Liver (tissue), 9 donors: Measurements from ENCODE around the gene OR2C3. TPM values are rescaled to one million over a fixed set of nuclear protein-coding genes. Genes with fewer than 3 reads are reported as not detected.

ENCODE experiments used
- DNase-seq: peaks from one replicate; pipeline ENCODE4 v3.0.0-alpha.2; 2017; ENCODE audit warnings: low spot score
- H3K27ac ChIP-seq, 2 donors: one replicate each; pipeline ENCODE4 v1.7.0; 2013; ENCODE audit warnings: inconsistent platforms in 2 of 2, low read length in 2 of 2, control low read depth in 1 of 2, low read depth in 1 of 2, mild to moderate bottlenecking in 1 of 2
- H3K27me3 ChIP-seq, 4 donors: one replicate each; pipeline versions ENCODE4 v1.6.1 to v1.7.0; 2013; ENCODE audit warnings: low read length in 3 of 4, inconsistent platforms in 1 of 4, mild to moderate bottlenecking in 1 of 4, moderate library complexity in 1 of 4; ENCODE audit not compliant: control insufficient read depth in 4 of 4, insufficient read depth in 4 of 4
- H3K36me3 ChIP-seq, 4 donors: one replicate each; pipeline versions ENCODE4 v1.6.1 to v1.7.0; 2013; ENCODE audit warnings: low read length in 3 of 4, mild to moderate bottlenecking in 3 of 4, low read depth in 1 of 4, moderate library complexity in 1 of 4; ENCODE audit not compliant: control insufficient read depth in 4 of 4, insufficient read depth in 3 of 4
- H3K4me1 ChIP-seq, 4 donors: one replicate each; pipeline versions ENCODE4 v1.6.1 to v1.7.0; 2013; ENCODE audit warnings: low read length in 3 of 4, mild to moderate bottlenecking in 3 of 4, moderate library complexity in 1 of 4; ENCODE audit not compliant: control insufficient read depth in 4 of 4, insufficient read depth in 4 of 4
- H3K4me3 ChIP-seq, 3 donors: one replicate each; pipeline versions ENCODE4 v1.6.1 to v1.7.0; 2013; ENCODE audit warnings: low read length in 3 of 3, control low read depth in 1 of 3, low read depth in 1 of 3, mild to moderate bottlenecking in 1 of 3
- H3K9ac ChIP-seq, 2 donors: one replicate each; pipeline ENCODE4 v1.7.0; 2013; ENCODE audit warnings: low read length in 2 of 2, mild to moderate bottlenecking in 2 of 2, moderate library complexity in 2 of 2, control low read depth in 1 of 2, low read depth in 1 of 2
- H3K9me3 ChIP-seq, 4 donors: one replicate each; pipeline versions ENCODE4 v1.6.1 to v1.7.0; 2013; ENCODE audit warnings: low read length in 3 of 4; ENCODE audit not compliant: control insufficient read depth in 4 of 4
- ATF3 ChIP-seq: IDR thresholded peaks from 2 replicates; pipeline ENCODE4 v1.6.1; 2016; ENCODE audit warnings: antibody characterized with exemption
- CTCF ChIP-seq: fragments of 150-350 bp; IDR thresholded peaks from 2 replicates; pipeline ENCODE4 v1.5.1; 2017; ENCODE audit warnings: improper control_type of control experiment, low read depth, low read length; ENCODE audit not compliant: missing input control
- EGR1 ChIP-seq, 2 donors: IDR thresholded peaks; 2 replicates each; pipeline ENCODE4 v1.6.1; 2016 to 2018; ENCODE audit warnings: antibody characterized with exemption in 2 of 2, low read depth in 2 of 2
- FOXA1 ChIP-seq: IDR thresholded peaks from 2 replicates; pipeline ENCODE4 v1.6.1; 2016; ENCODE audit warnings: antibody characterized with exemption
- FOXA2 ChIP-seq: IDR thresholded peaks from 2 replicates; pipeline ENCODE4 v1.6.1; 2016; ENCODE audit warnings: antibody characterized with exemption
- GABPA ChIP-seq, 2 donors: IDR thresholded peaks in 1 of 2; conservative IDR thresholded peaks in 1 of 2; 2 replicates each; pipeline ENCODE4 v1.6.1; 2016; ENCODE audit warnings: antibody characterized with exemption in 2 of 2, mild to moderate bottlenecking in 1 of 2, moderate library complexity in 1 of 2
- HNF4A ChIP-seq, 2 donors: conservative IDR thresholded peaks; 2 replicates each; pipeline ENCODE4 v1.6.1; 2016; ENCODE audit warnings: antibody characterized with exemption in 2 of 2, mild to moderate bottlenecking in 2 of 2
- HNF4G ChIP-seq: IDR thresholded peaks from 2 replicates; pipeline ENCODE4 v1.6.1; 2016; ENCODE audit warnings: antibody characterized with exemption
- JUND ChIP-seq, 2 donors: IDR thresholded peaks; 2 replicates each; pipeline ENCODE4 v1.6.1; 2016; ENCODE audit warnings: antibody characterized with exemption in 2 of 2
- MAX ChIP-seq: IDR thresholded peaks from 2 replicates; pipeline ENCODE4 v1.6.1; 2016; ENCODE audit warnings: antibody characterized with exemption
- NR2F2 ChIP-seq: IDR thresholded peaks from 2 replicates; pipeline ENCODE4 v1.6.1; 2016; ENCODE audit warnings: antibody characterized with exemption
- RAD21 ChIP-seq, 2 donors: IDR thresholded peaks; 2 replicates each; pipeline ENCODE4 v1.6.1; 2016; ENCODE audit warnings: antibody characterized with exemption in 2 of 2, mild to moderate bottlenecking in 2 of 2
- REST ChIP-seq: IDR thresholded peaks from 2 replicates; pipeline ENCODE4 v1.6.1; 2016; ENCODE audit warnings: antibody characterized with exemption, mild to moderate bottlenecking
- RXRA ChIP-seq, 2 donors: IDR thresholded peaks; 2 replicates each; pipeline ENCODE4 v1.6.1; 2017 to 2018; ENCODE audit warnings: antibody characterized with exemption in 2 of 2, mild to moderate bottlenecking in 1 of 2
- SP1 ChIP-seq: IDR thresholded peaks from 2 replicates; pipeline ENCODE4 v1.6.1; 2018; ENCODE audit warnings: antibody characterized with exemption, mild to moderate bottlenecking
- TAF1 ChIP-seq: conservative IDR thresholded peaks from 2 replicates; pipeline ENCODE4 v1.6.1; 2016; ENCODE audit warnings: antibody characterized with exemption, mild to moderate bottlenecking
- YY1 ChIP-seq: IDR thresholded peaks from 2 replicates; pipeline ENCODE4 v1.6.1; 2016; ENCODE audit warnings: antibody characterized with exemption, mild to moderate bottlenecking
- ZBTB33 ChIP-seq: IDR thresholded peaks from 2 replicates; pipeline ENCODE4 v1.6.1; 2016; ENCODE audit warnings: antibody characterized with exemption
- WGBS: extraction: QIAGEN DNeasy Blood & Tissue Kit; methylation state at CpG from one replicate; pipeline ENCODE4 v1.1.7; 2013; 5-methylcytosine and 5-hydroxymethylcytosine counted together
- polyA plus RNA-seq, 2 donors: library from polyadenylated mRNA; stranded (reverse) in 1 of 2; unstranded in 1 of 2; fragments of 200-250 nt in 1 of 2; fragments of >200 nt in 1 of 2; fragmentation: Nextera tagmentation in 1 of 2; extraction: Ambion mirVana in 1 of 2; gene quantifications; one replicate each; pipeline versions ENCODE4 v1.2.1 to v1.2.3, GENCODE V29; 2013 to 2015
- total RNA-seq, 2 donors: library from RNA; depleted of rRNA; stranded (reverse); fragments of >200 nt; gene quantifications; one replicate each; pipeline ENCODE4 v1.2.3, GENCODE V29; 2014
- donor health status: healthy.
- donor health status: healthy.
- donor health status: healthy.
- donor health status: healthy.
- donor health status: healthy.

The OR2C3 gene
- total and polyA plus RNA-seq, 4 donors = 0.05 TPM; not detected in 3

- no peaks in the 10 kb centered on the region for H3K4me1 ChIP-seq
- H3K27ac ChIP-seq = no peak overlapping the region
- H3K4me3 ChIP-seq = no peak overlapping the region
- no peaks in the 10 kb centered on the region for H3K9me3 ChIP-seq
- no peaks in the 10 kb centered on the region for H3K36me3 ChIP-seq
- no peak for DNase-seq
- H3K9ac ChIP-seq = no peak overlapping the region
- TF ChIP-seq RAD21 (IDR thresholded peaks at IDR 0.05) (no peak), NR2F2 (no peak), YY1 (no peak), ATF3 (no peak), FOXA2 (no peak), HNF4A (conservative IDR thresholded peaks at IDR 0.05) (no peak), EGR1 (IDR thresholded peaks at IDR 0.05; ENCODE audit: low read depth in 2 of 2) (no peak), TAF1 (no peak), ZBTB33 (no peak), FOXA1 (no peak), HNF4G (no peak), MAX (no peak), RXRA (IDR thresholded peaks at IDR 0.05) (no peak)
- 60% methylated on average over 2 of the region's 2 CpGs for WGBS
- H3K27me3 ChIP-seq = peaks cover 0 to 8% (median 1%) of the 10 kb centered on the region in 4 donors
Measured at GRCh38 chr1:247552231-247552630, 16.0 kb upstream of the OR2C3 start.

- WGBS = 54% methylated on average over 1 of the region's 1 CpG
- H3K9me3 ChIP-seq = no peaks in the 10 kb centered on the region
- H3K4me3 ChIP-seq = no peak overlapping the region
- no peak overlapping the region for H3K27ac ChIP-seq
- no peak for DNase-seq
- H3K36me3 ChIP-seq = no peaks in the 10 kb centered on the region
- peaks cover 0 to 8% (median 1%) of the 10 kb centered on the region in 4 donors for H3K27me3 ChIP-seq
- TF ChIP-seq YY1 = no peak
- TF ChIP-seq RAD21 (IDR thresholded peaks at IDR 0.05) = no peak
- TF ChIP-seq HNF4A (conservative IDR thresholded peaks at IDR 0.05) = no peak
- TF ChIP-seq JUND (IDR thresholded peaks at IDR 0.05) = no peak
- no peak for TF ChIP-seq ATF3
- TF ChIP-seq SP1 = no peak
- no peak for TF ChIP-seq RXRA (IDR thresholded peaks at IDR 0.05)
- TF ChIP-seq FOXA2 = no peak
- no peak for TF ChIP-seq EGR1 (IDR thresholded peaks at IDR 0.05; ENCODE audit: low read depth in 2 of 2)
- TF ChIP-seq FOXA1 = no peak
- TF ChIP-seq CTCF = no peak
- no peak for TF ChIP-seq GABPA (IDR thresholded peaks at IDR 0.05 in 1 of 2, conservative IDR thresholded peaks at IDR 0.05 in 1 of 2)
- TF ChIP-seq REST = no peak
- TF ChIP-seq ZBTB33 = no peak
- H3K4me1 ChIP-seq = no peaks in the 10 kb centered on the region
- H3K9ac ChIP-seq = no peak overlapping the region
Measured at GRCh38 chr1:247551721-247552120, 15.5 kb upstream of the OR2C3 start.
